ENCODE data around the gene ZNF121.

Gene ZNF121

GRCh38 chr19:9538183-9539058 lies 45.9 kb downstream of the ZNF121 start, which contains the start of gene ZNF426:
TSS of gene ZNF426 (minus strand) at chr19:9538645. CDS start at chr19:9536232, 2,413 bp downstream.
- no peak for DNase-seq

GRCh38 chr19:9535934-9536333 lies 48.4 kb downstream of the ZNF121 start:
- no peak for DNase-seq

GRCh38 chr19:9531933-9532332 lies 52.4 kb downstream of the ZNF121 start:
- DNase-seq: no peak

GRCh38 chr19:9528757-9529336 lies 55.5 kb downstream of the ZNF121 start:
- DNase-seq: no peak

GRCh38 chr19:9523885-9524474 lies 60.3 kb downstream of the ZNF121 start:
- no peak for DNase-seq
